Measurements from ENCODE around the gene TWSG1.

DNA sequence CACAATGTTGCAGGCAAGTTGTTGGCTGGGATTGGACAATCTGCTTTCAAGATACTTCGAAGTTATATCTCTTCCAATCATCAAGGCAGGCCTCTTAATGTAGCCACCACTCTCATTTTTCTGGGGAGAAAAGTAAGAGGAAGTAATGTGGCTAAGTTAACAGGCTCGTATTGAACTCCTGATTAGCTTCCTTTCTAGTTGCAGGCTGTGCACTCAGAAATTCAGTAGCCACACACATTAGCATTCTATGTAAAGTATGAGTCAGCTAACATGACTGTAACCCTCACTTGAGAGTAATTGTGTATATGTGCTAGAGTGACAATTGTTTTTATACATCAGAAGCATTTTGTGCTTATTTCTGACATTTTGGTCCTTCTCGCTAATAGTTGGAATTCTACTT lies 3.3 kb downstream of the TWSG1 start:
- TF ChIP-seq, protein P1, sequence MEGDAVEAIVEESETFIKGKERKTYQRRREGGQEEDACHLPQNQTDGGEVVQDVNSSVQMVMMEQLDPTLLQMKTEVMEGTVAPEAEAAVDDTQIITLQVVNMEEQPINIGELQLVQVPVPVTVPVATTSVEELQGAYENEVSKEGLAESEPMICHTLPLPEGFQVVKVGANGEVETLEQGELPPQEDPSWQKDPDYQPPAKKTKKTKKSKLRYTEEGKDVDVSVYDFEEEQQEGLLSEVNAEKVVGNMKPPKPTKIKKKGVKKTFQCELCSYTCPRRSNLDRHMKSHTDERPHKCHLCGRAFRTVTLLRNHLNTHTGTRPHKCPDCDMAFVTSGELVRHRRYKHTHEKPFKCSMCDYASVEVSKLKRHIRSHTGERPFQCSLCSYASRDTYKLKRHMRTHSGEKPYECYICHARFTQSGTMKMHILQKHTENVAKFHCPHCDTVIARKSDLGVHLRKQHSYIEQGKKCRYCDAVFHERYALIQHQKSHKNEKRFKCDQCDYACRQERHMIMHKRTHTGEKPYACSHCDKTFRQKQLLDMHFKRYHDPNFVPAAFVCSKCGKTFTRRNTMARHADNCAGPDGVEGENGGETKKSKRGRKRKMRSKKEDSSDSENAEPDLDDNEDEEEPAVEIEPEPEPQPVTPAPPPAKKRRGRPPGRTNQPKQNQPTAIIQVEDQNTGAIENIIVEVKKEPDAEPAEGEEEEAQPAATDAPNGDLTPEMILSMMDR (conservative IDR thresholded peaks at IDR 0.05; ENCODE audit: low read length): no peak
- TF ChIP-seq EZH2phosphoT487 (IDR thresholded peaks at IDR 0.05; ENCODE audit: borderline replicate concordance): no peak
